Parathyroid adenoma (tissue), 2 donors: ENCODE measurements around the gene SPRR2F.

ENCODE experiments used
- H2AFZ ChIP-seq: fragments of 300-600 bp; sonication (generic); one replicate; pipeline ENCODE4 v1.7.0; 2017; ENCODE audit warnings: antibody characterized with exemption, mild to moderate bottlenecking
- H3K27ac ChIP-seq: fragments of 300-600 bp; sonication (generic); one replicate; pipeline ENCODE4 v1.7.0; 2017
- H3K27me3 ChIP-seq: fragments of 300-600 bp; sonication (generic); one replicate; pipeline ENCODE4 v1.7.0; 2017; ENCODE audit warnings: low read length; ENCODE audit not compliant: control insufficient read depth, insufficient read depth
- H3K36me3 ChIP-seq: fragments of 300-600 bp; sonication (generic); one replicate; pipeline ENCODE4 v1.7.0; 2017; ENCODE audit warnings: low read length; ENCODE audit not compliant: control insufficient read depth, insufficient read depth
- H3K4me1 ChIP-seq: fragments of 300-600 bp; sonication (generic); one replicate; pipeline ENCODE4 v1.7.0; 2017; ENCODE audit warnings: control low read depth
- H3K4me2 ChIP-seq: fragments of 300-600 bp; sonication (generic); one replicate; pipeline ENCODE4 v1.7.0; 2017; ENCODE audit warnings: low read length
- H3K4me3 ChIP-seq: fragments of 300-600 bp; sonication (generic); one replicate; pipeline ENCODE4 v1.7.0; 2017; ENCODE audit warnings: low read depth, low read length
- H3K79me2 ChIP-seq: fragments of 300-600 bp; sonication (generic); one replicate; pipeline ENCODE4 v1.7.0; 2017; ENCODE audit warnings: control low read depth
- H3K9ac ChIP-seq: fragments of 300-600 bp; sonication (generic); one replicate; pipeline ENCODE4 v1.7.0; 2017; ENCODE audit warnings: mild to moderate bottlenecking
- H3K9me3 ChIP-seq: fragments of 300-600 bp; sonication (generic); one replicate; pipeline ENCODE4 v1.7.0; 2017; ENCODE audit warnings: low read length; ENCODE audit not compliant: control insufficient read depth
- TF ChIP-seq, protein P1 (sequence below): fragments of 300-600 bp; sonication (generic); IDR thresholded peaks from one replicate; pipeline ENCODE4 v1.7.0; 2017; ENCODE audit warnings: antibody characterized with exemption, mild to moderate bottlenecking
- donor health status: primary hyperparathyroidism.

Gene SPRR2F

GRCh38 chr1:153100245-153100644 lies 13.1 kb downstream of the SPRR2F start:
- H3K27ac ChIP-seq: no peak overlapping the region
- H3K4me2 ChIP-seq: no peak overlapping the region
- H3K9ac ChIP-seq: no peak overlapping the region
- H2AFZ ChIP-seq: no peak overlapping the region
- no peaks in the 10 kb centered on the region for H3K27me3 ChIP-seq
- H3K36me3 ChIP-seq: no peaks in the 10 kb centered on the region
- no peaks in the 10 kb centered on the region for H3K4me1 ChIP-seq
- no peaks in the 10 kb centered on the region for H3K9me3 ChIP-seq
- H3K79me2 ChIP-seq: no peaks in the 10 kb centered on the region
- no peak overlapping the region for H3K4me3 ChIP-seq
- TF ChIP-seq, protein P1, sequence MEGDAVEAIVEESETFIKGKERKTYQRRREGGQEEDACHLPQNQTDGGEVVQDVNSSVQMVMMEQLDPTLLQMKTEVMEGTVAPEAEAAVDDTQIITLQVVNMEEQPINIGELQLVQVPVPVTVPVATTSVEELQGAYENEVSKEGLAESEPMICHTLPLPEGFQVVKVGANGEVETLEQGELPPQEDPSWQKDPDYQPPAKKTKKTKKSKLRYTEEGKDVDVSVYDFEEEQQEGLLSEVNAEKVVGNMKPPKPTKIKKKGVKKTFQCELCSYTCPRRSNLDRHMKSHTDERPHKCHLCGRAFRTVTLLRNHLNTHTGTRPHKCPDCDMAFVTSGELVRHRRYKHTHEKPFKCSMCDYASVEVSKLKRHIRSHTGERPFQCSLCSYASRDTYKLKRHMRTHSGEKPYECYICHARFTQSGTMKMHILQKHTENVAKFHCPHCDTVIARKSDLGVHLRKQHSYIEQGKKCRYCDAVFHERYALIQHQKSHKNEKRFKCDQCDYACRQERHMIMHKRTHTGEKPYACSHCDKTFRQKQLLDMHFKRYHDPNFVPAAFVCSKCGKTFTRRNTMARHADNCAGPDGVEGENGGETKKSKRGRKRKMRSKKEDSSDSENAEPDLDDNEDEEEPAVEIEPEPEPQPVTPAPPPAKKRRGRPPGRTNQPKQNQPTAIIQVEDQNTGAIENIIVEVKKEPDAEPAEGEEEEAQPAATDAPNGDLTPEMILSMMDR: no peak

- Histone ChIP-seq H3K4me3 (no peak overlapping the region), H3K4me2 (no peak overlapping the region), H3K36me3 (no peaks in the 10 kb centered on the region), H3K27me3 (no peaks in the 10 kb centered on the region), H3K27ac (no peak overlapping the region), H3K4me1 (no peaks in the 10 kb centered on the region), H3K9me3 (no peaks in the 10 kb centered on the region), H2AFZ (no peak overlapping the region), H3K79me2 (no peaks in the 10 kb centered on the region), H3K9ac (no peak overlapping the region)
- TF ChIP-seq, protein P1: no peak
Observed at GRCh38 chr1:153099461-153100045, 13.8 kb downstream of the SPRR2F start.

DNA sequence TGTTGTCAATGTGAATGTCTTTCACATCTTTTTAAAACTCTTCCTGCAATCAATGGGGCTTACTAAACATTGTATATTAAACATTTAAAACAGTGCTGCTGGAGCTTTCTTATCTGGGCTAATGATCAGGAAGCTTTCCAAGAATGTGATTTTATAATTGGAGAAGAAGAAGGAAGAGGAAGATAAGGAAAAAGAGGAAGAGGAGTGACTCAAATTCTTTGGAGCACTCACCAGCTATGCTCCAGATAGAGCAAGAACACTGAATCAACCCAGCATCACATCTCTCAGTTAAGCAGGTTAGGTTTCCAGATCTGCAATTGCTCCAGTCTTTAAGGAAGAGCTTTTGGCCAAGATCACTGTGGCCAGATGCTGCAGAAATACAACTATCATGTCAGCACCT lies 17.6 kb downstream of the SPRR2F start:
- TF ChIP-seq, protein P1: no peak

DNA sequence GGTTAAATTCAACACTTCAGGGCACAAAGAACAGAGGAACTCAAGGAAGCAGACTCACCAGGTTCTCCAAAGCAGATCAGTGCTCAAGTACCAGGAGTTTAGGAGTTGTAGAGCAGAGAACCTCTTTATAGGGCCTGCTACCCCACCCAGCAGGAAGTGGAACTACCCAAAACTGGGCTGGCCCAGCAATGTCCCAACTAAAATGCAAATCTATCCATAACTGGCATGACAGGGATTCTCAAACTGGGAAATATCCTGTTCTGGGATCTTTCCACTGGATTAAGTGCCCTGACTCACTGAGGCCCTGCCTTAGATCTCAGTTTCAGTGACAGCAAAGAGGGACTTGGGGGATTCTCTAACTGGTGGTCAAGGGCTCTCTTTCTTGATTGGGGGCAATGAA lies 18.9 kb downstream of the SPRR2F start, which contains the start of gene SPRR2E:
TSS of gene SPRR2E (minus strand) at position 101 of the 400 bp plus-strand sequence. CDS start 775 bp downstream, outside the sequence.
- Histone ChIP-seq H3K36me3 (no peaks in the 10 kb centered on the region), H3K4me3 (no peak within 1 kb of the TSS), H3K4me1 (no peaks in the 10 kb centered on the region), H3K27me3 (no peaks in the 10 kb centered on the region), H3K4me2 (no peak within 1 kb of the TSS), H3K79me2 (no peaks in the 10 kb centered on the region), H2AFZ (no peak within 1 kb of the TSS), H3K27ac (no peak within 1 kb of the TSS), H3K9me3 (no peaks in the 10 kb centered on the region), H3K9ac (no peak within 1 kb of the TSS)
- TF ChIP-seq, protein P1: no peak

More for the DNA sequence above, 17.6 kb downstream of the SPRR2F start:
- Histone ChIP-seq H3K27ac (no peak overlapping the region), H3K36me3 (no peaks in the 10 kb centered on the region), H3K4me3 (no peak overlapping the region), H3K79me2 (no peaks in the 10 kb centered on the region), H3K9me3 (no peaks in the 10 kb centered on the region), H3K4me2 (no peak overlapping the region), H3K9ac (no peak overlapping the region), H3K27me3 (no peaks in the 10 kb centered on the region), H2AFZ (no peak overlapping the region), H3K4me1 (no peaks in the 10 kb centered on the region)

DNA sequence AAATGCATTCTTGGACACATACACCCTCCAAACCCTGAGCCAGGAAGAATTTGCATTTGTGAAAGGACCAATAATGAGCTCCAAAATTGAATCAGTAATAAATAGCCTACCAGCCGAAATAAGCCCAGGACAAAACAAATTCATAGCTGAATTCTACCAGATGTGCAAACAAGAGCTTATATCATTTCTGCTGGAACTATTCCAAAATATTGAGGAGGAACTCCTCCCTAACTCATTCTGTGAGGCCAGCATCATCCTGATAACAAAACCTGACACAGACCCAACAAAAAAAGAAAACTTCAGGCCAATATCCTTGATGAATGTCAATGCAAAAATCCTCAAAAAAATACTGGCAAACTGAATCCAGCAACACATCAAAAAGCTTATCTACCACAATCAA lies 25.7 kb downstream of the SPRR2F start:
- Histone ChIP-seq H3K36me3 (no peaks in the 10 kb centered on the region), H2AFZ (no peak overlapping the region), H3K4me2 (no peak overlapping the region), H3K4me1 (no peaks in the 10 kb centered on the region), H3K4me3 (no peak overlapping the region), H3K79me2 (no peaks in the 10 kb centered on the region), H3K27me3 (no peaks in the 10 kb centered on the region), H3K9me3 (no peaks in the 10 kb centered on the region), H3K9ac (no peak overlapping the region), H3K27ac (no peak overlapping the region)
- TF ChIP-seq, protein P1: no peak
